ENCODE measurements around the gene DENND1C. TPM values are rescaled to one million over a fixed set of nuclear protein-coding genes. Genes with fewer than 3 reads are reported as not detected.
A peak's percentile ranks its signal among the peaks of the same experiment; 100 is the strongest.

The DENND1C gene
- polyA plus RNA-seq, 1 donor from 2014 or later: 0.17 TPM

GRCh38 chr19:6457958-6458694, 23.5 kb downstream of the DENND1C start:
- Histone ChIP-seq H3K4me3 (ENCODE audit: low read length) (peak overlapping the region; percentile 90), H3K9me2 (ENCODE audit: insufficient read depth, low read length) (no peaks in the 10 kb centered on the region), H3K79me2 (replicated peaks; ENCODE audit: insufficient read depth, low read length) (no peaks in the 10 kb centered on the region), H3K27ac (ENCODE audit: low read length) (no peak overlapping the region), H3K9ac (ENCODE audit: low read length) (peak overlapping the region; percentile 67), H3K9me3 (ENCODE audit: low read length) (peaks cover 11% of the 10 kb centered on the region), H2AFZ (ENCODE audit: low read depth, low read length) (no peak overlapping the region), H3K36me3 (ENCODE audit: insufficient read depth, low read length) (peaks cover 25% of the 10 kb centered on the region), H3K27me3 (ENCODE audit: insufficient read depth, low read depth, low read length) (peaks cover 11% of the 10 kb centered on the region), H4K20me1 (ENCODE audit: insufficient read depth) (no peaks in the 10 kb centered on the region), H3K4me2 (ENCODE audit: low read length) (peak overlapping the region; percentile 62), H3F3A (ENCODE audit: insufficient read depth, low read length, poor library complexity, severe bottlenecking) (no peaks in the 10 kb centered on the region)
- TF ChIP-seq TAF1 (IDR thresholded peaks at IDR 0.05; ENCODE audit: low read depth) (no peak), SMC3 (conservative IDR thresholded peaks at IDR 0.05; ENCODE audit: poor library complexity) (no peak)

GRCh38 chr19:6455924-6456323, 25.7 kb downstream of the DENND1C start:
- Histone ChIP-seq H3K4me2 (ENCODE audit: low read length) (no peak overlapping the region), H3K4me3 (ENCODE audit: low read length) (no peak overlapping the region), H3K27me3 (ENCODE audit: insufficient read depth, low read depth, low read length) (no peaks in the 10 kb centered on the region), H3F3A (ENCODE audit: insufficient read depth, low read length, poor library complexity, severe bottlenecking) (no peaks in the 10 kb centered on the region), H3K27ac (ENCODE audit: low read length) (no peak overlapping the region), H3K9me3 (ENCODE audit: low read length) (peaks cover 11% of the 10 kb centered on the region), H4K20me1 (ENCODE audit: insufficient read depth) (no peaks in the 10 kb centered on the region), H3K9me2 (ENCODE audit: insufficient read depth, low read length) (no peaks in the 10 kb centered on the region), H3K79me2 (replicated peaks; ENCODE audit: insufficient read depth, low read length) (no peaks in the 10 kb centered on the region), H3K9ac (ENCODE audit: low read length) (no peak overlapping the region), H3K36me3 (ENCODE audit: insufficient read depth, low read length) (peaks cover 25% of the 10 kb centered on the region), H2AFZ (ENCODE audit: low read depth, low read length) (no peak overlapping the region)
- TF ChIP-seq RAD21 (conservative IDR thresholded peaks at IDR 0.05): no peak
- no peak for TF ChIP-seq POLR2AphosphoS5 (IDR thresholded peaks at IDR 0.05)
- no peak for TF ChIP-seq MXI1 (conservative IDR thresholded peaks at IDR 0.05; ENCODE audit: poor library complexity, severe bottlenecking)
- no peak for TF ChIP-seq TAF1 (IDR thresholded peaks at IDR 0.05; ENCODE audit: low read depth)
- no peak for TF ChIP-seq EZH2 (IDR thresholded peaks at IDR 0.05; ENCODE audit: borderline replicate concordance, insufficient read depth, low read length, poor library complexity, severe bottlenecking)
- TF ChIP-seq EP300 (conservative IDR thresholded peaks at IDR 0.05; ENCODE audit: poor library complexity, severe bottlenecking): no peak
- no peak for TF ChIP-seq CTCF (IDR thresholded peaks at IDR 0.05; ENCODE audit: poor library complexity, severe bottlenecking)
- TF ChIP-seq REST (IDR thresholded peaks at IDR 0.05; ENCODE audit: borderline replicate concordance): no peak
- no peak for TF ChIP-seq SMC3 (conservative IDR thresholded peaks at IDR 0.05; ENCODE audit: poor library complexity)
